ENCODE results near the gene INPP5D. TPM values are rescaled to one million over a fixed set of nuclear protein-coding genes. Genes with fewer than 3 reads are reported as not detected.

Gene INPP5D
- total RNA-seq, 1 experiment from 2014 or later: 12.7 TPM

GRCh38 chr2:233020454-233020853 lies 39.7 kb upstream of the INPP5D start:
- Histone ChIP-seq H2BK120ac (ENCODE audit: low read depth, low read length, poor library complexity, severe bottlenecking) (no peak overlapping the region), H3K23ac (ENCODE audit: insufficient read length, low read depth, low read length) (no peak overlapping the region), H3K4me2 (ENCODE audit: insufficient read depth, insufficient read length, low read length) (no peak overlapping the region), H4K20me1 (ENCODE audit: control insufficient read depth, insufficient read depth, insufficient read length) (no peaks in the 10 kb centered on the region), H3K4me1 (ENCODE audit: insufficient read depth, low read length) (no peaks in the 10 kb centered on the region), H2AK5ac (ENCODE audit: insufficient read length, low read length) (no peak overlapping the region), H3K56ac (ENCODE audit: insufficient read length, low read depth, low read length) (no peak overlapping the region), H3T11ph (ENCODE audit: low read length) (no peak overlapping the region), H3K27ac (ENCODE audit: insufficient read length, low read depth, low read length) (no peak overlapping the region), H4K5ac (ENCODE audit: insufficient read length, low read depth, low read length) (no peak overlapping the region), H2BK12ac (ENCODE audit: insufficient read length, low read depth, low read length) (no peak overlapping the region), H4K91ac (ENCODE audit: insufficient read length, low read depth, low read length) (no peak overlapping the region), H3K27me3 (ENCODE audit: insufficient read depth, low read length) (no peaks in the 10 kb centered on the region), H2AFZ (ENCODE audit: low read length) (no peak overlapping the region), H2BK15ac (ENCODE audit: low read depth, low read length) (no peak overlapping the region), H3K14ac (ENCODE audit: insufficient read depth, low read length) (no peak overlapping the region), H3K9ac (ENCODE audit: extremely low read depth, insufficient read length, low read length) (no peak overlapping the region), H3K18ac (ENCODE audit: insufficient read length, low read depth, low read length) (no peak overlapping the region), H3K79me2 (ENCODE audit: insufficient read depth, low read length) (no peaks in the 10 kb centered on the region), H3K23me2 (ENCODE audit: insufficient read length, low read depth, low read length, poor library complexity, severe bottlenecking) (no peaks in the 10 kb centered on the region), H3K9me3 (ENCODE audit: control insufficient read depth, low read depth, low read length) (no peaks in the 10 kb centered on the region), H3K4ac (ENCODE audit: low read depth, low read length) (no peak overlapping the region), H4K8ac (replicated peaks; ENCODE audit: insufficient read length, low read depth, low read length) (no peak overlapping the region), H2BK20ac (ENCODE audit: low read depth, low read length, poor library complexity, severe bottlenecking) (no peak overlapping the region), H3K79me1 (ENCODE audit: insufficient read depth, low read depth, low read length, poor library complexity, severe bottlenecking) (no peaks in the 10 kb centered on the region), H2BK5ac (ENCODE audit: insufficient read length, low read length) (no peak overlapping the region)
- no peaks in the 10 kb centered on the region for H3K36me3 Mint-ChIP-seq (ENCODE audit: insufficient read depth in 1 of 3, low read depth in 3 of 3)
- DNase-seq: no peak
- H3K27ac Mint-ChIP-seq: no peak overlapping the region; a peak in 1 of 7 replicates
- no CpG with 5 or more reads among the region's 2 CpGs for WGBS (ENCODE audit: extremely low coverage, insufficient read length, low lambda C conversion rate)
- no peaks in the 10 kb centered on the region for H3K27me3 Mint-ChIP-seq (ENCODE audit: low read depth)
- H3K9me3 Mint-ChIP-seq: peaks cover 0 to under 1% of the 10 kb centered on the region in 2 experiments; a peak in 3 of 5 replicates
- TF ChIP-seq, protein P1, sequence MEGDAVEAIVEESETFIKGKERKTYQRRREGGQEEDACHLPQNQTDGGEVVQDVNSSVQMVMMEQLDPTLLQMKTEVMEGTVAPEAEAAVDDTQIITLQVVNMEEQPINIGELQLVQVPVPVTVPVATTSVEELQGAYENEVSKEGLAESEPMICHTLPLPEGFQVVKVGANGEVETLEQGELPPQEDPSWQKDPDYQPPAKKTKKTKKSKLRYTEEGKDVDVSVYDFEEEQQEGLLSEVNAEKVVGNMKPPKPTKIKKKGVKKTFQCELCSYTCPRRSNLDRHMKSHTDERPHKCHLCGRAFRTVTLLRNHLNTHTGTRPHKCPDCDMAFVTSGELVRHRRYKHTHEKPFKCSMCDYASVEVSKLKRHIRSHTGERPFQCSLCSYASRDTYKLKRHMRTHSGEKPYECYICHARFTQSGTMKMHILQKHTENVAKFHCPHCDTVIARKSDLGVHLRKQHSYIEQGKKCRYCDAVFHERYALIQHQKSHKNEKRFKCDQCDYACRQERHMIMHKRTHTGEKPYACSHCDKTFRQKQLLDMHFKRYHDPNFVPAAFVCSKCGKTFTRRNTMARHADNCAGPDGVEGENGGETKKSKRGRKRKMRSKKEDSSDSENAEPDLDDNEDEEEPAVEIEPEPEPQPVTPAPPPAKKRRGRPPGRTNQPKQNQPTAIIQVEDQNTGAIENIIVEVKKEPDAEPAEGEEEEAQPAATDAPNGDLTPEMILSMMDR (conservative IDR thresholded peaks at IDR 0.05): no peak
- H3K4me3 Mint-ChIP-seq: no peak overlapping the region
- no peaks in the 10 kb centered on the region for H3K4me1 Mint-ChIP-seq
